ENCODE data around the gene ARMC6. TPM values are rescaled to one million over a fixed set of nuclear protein-coding genes. Genes with fewer than 3 reads are reported as not detected.

The ARMC6 gene
- total RNA-seq, 1 experiment from 2014 or later, result 66.5 TPM

GRCh38 chr19:19061506-19061905 lies 28.1 kb downstream of the ARMC6 start:
- no peaks in the 10 kb centered on the region for H3K9me3 ChIP-seq (ENCODE audit: control insufficient read depth, low read depth, low read length)
- no peak for TF ChIP-seq CTCF (conservative IDR thresholded peaks at IDR 0.05)
- no peak overlapping the region for H2BK120ac ChIP-seq (ENCODE audit: low read depth, low read length, poor library complexity, severe bottlenecking)
- H3T11ph ChIP-seq (ENCODE audit: low read length), result no peak overlapping the region
- no peak overlapping the region for H2BK20ac ChIP-seq (ENCODE audit: low read depth, low read length, poor library complexity, severe bottlenecking)
- no peak overlapping the region for H3K27ac Mint-ChIP-seq
- H2BK12ac ChIP-seq (ENCODE audit: insufficient read length, low read depth, low read length), result no peak overlapping the region
- no peaks in the 10 kb centered on the region for H4K20me1 ChIP-seq (ENCODE audit: control insufficient read depth, insufficient read depth, insufficient read length)
- H4K5ac ChIP-seq (ENCODE audit: insufficient read length, low read depth, low read length), result no peak overlapping the region
- H3K9me3 Mint-ChIP-seq, result no peaks in the 10 kb centered on the region; a peak in 1 of 5 replicates
- H2BK15ac ChIP-seq (ENCODE audit: low read depth, low read length), result no peak overlapping the region
- no CpG with 5 or more reads among the region's 8 CpGs for WGBS (ENCODE audit: extremely low coverage, insufficient read length, low lambda C conversion rate)
- H3K79me2 ChIP-seq (ENCODE audit: insufficient read depth, low read length), result no peaks in the 10 kb centered on the region
- peaks cover 20 to 21% of the 10 kb centered on the region in 2 experiments for H3K4me1 Mint-ChIP-seq
- H3K4me3 Mint-ChIP-seq, result no peak overlapping the region
- no peak overlapping the region for H3K14ac ChIP-seq (ENCODE audit: insufficient read depth, low read length)
- no peak overlapping the region for H4K91ac ChIP-seq (ENCODE audit: insufficient read length, low read depth, low read length)
- H2BK5ac ChIP-seq (ENCODE audit: insufficient read length, low read length), result no peak overlapping the region
- H3K79me1 ChIP-seq (ENCODE audit: insufficient read depth, low read depth, low read length, poor library complexity, severe bottlenecking), result no peaks in the 10 kb centered on the region
- H4K8ac ChIP-seq (replicated peaks; ENCODE audit: insufficient read length, low read depth, low read length), result no peak overlapping the region
- peaks cover 4% of the 10 kb centered on the region for H3K23me2 ChIP-seq (ENCODE audit: insufficient read length, low read depth, low read length, poor library complexity, severe bottlenecking)
- peaks cover 3% of the 10 kb centered on the region; the same call in 1 of the 2 replicates for H3K4me1 ChIP-seq (ENCODE audit: insufficient read depth, low read length)
- H3K4ac ChIP-seq (ENCODE audit: low read depth, low read length), result no peak overlapping the region
- H3K23ac ChIP-seq (ENCODE audit: insufficient read length, low read depth, low read length), result no peak overlapping the region
- H3K27ac ChIP-seq (ENCODE audit: insufficient read length, low read depth, low read length), result no peak overlapping the region
- no peak for DNase-seq
- H3K9ac ChIP-seq (ENCODE audit: extremely low read depth, insufficient read length, low read length), result no peak overlapping the region
- H3K4me2 ChIP-seq (ENCODE audit: insufficient read depth, insufficient read length, low read length), result no peak overlapping the region
- H3K27me3 ChIP-seq (ENCODE audit: insufficient read depth, low read length), result peaks cover 9% of the 10 kb centered on the region; the same call in 1 of the 2 replicates
- H3K27me3 Mint-ChIP-seq (ENCODE audit: low read depth), result peaks cover 25% of the 10 kb centered on the region
- peaks cover 16 to 39% (median 24%) of the 10 kb centered on the region in 3 experiments for H3K36me3 Mint-ChIP-seq (ENCODE audit: insufficient read depth in 1 of 3, low read depth in 3 of 3)
- H3K18ac ChIP-seq (ENCODE audit: insufficient read length, low read depth, low read length), result no peak overlapping the region
- H2AK5ac ChIP-seq (ENCODE audit: insufficient read length, low read length), result no peak overlapping the region
- no peak overlapping the region for H2AFZ ChIP-seq (ENCODE audit: low read length)
- no peak overlapping the region for H3K56ac ChIP-seq (ENCODE audit: insufficient read length, low read depth, low read length)
